K562 (cell line): ENCODE data around the gene NOP10.

Source experiments
- PATZ1 ChIP-seq: fragments of 250-450 bp; sonication (Bioruptor Pico); IDR thresholded peaks from 2 replicates; pipeline ENCODE4 v1.5.0; 2020; ENCODE audit warnings: mild to moderate bottlenecking, borderline replicate concordance
- POLR2A ChIP-seq: fragments of 450-650 bp; conservative IDR thresholded peaks from 2 replicates; pipeline ENCODE4 v1.6.1; 2016
- POU5F1 ChIP-seq: fragments of 150-350 bp; IDR thresholded peaks from 2 replicates; pipeline ENCODE4 v1.6.1; 2014; ENCODE audit warnings: borderline replicate concordance, low read length, low read depth, mild to moderate bottlenecking; ENCODE audit not compliant: partially characterized antibody
- ZC3H11A ChIP-seq: IDR thresholded peaks from 2 replicates; pipeline ENCODE4 v1.6.1; 2012; ENCODE audit warnings: low read depth, low read length, improper control_type of control experiment
- TF ChIP-seq, protein P1 (sequence below): sonication (generic); formaldehyde crosslinking; IDR thresholded peaks from 2 replicates; pipeline ENCODE4 v1.8.0; 2023; ENCODE audit warnings: mild to moderate bottlenecking, missing genetic modification reagents
- TF ChIP-seq, protein P2 (sequence below): fragments of 200-800 bp; sonication (Bioruptor generic); IDR thresholded peaks from 2 replicates; pipeline ENCODE4 v1.6.1; 2016; ENCODE audit warnings: missing genetic modification characterization, missing compliant biosample characterization
- TF ChIP-seq, protein P3 (sequence below), 3 experiments: IDR thresholded peaks in 2 of 3; conservative IDR thresholded peaks in 1 of 3; 2 replicates each; pipeline ENCODE4 v1.5.1; 2011 to 2012; ENCODE audit warnings: low read length in 3 of 3, mild to moderate bottlenecking in 3 of 3, control low read depth in 2 of 3, improper control_type of control experiment in 1 of 3, inconsistent platforms in 1 of 3, low read depth in 1 of 3, mixed read lengths in 1 of 3, moderate library complexity in 1 of 3; ENCODE audit not compliant: insufficient read depth in 2 of 3

DNA sequence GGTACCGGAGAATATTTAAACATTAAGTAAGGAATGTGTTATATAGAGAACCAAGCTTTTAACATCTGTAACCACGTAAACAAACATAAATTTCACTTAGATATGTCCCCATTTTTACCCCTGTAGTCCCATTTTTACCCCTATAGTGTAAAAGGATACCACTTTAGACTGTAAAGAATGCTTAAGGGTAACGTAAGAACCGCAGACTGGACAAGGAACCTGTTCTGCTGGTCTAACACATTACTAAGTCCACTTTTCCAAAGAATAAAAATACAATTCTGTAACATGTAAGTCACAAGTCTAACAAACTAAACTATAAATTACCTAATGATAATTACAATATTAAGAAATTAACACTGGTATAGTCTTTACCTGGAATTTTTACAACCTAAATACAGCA, 8.3 kb downstream of the NOP10 start:
- TF ChIP-seq, protein P1, sequence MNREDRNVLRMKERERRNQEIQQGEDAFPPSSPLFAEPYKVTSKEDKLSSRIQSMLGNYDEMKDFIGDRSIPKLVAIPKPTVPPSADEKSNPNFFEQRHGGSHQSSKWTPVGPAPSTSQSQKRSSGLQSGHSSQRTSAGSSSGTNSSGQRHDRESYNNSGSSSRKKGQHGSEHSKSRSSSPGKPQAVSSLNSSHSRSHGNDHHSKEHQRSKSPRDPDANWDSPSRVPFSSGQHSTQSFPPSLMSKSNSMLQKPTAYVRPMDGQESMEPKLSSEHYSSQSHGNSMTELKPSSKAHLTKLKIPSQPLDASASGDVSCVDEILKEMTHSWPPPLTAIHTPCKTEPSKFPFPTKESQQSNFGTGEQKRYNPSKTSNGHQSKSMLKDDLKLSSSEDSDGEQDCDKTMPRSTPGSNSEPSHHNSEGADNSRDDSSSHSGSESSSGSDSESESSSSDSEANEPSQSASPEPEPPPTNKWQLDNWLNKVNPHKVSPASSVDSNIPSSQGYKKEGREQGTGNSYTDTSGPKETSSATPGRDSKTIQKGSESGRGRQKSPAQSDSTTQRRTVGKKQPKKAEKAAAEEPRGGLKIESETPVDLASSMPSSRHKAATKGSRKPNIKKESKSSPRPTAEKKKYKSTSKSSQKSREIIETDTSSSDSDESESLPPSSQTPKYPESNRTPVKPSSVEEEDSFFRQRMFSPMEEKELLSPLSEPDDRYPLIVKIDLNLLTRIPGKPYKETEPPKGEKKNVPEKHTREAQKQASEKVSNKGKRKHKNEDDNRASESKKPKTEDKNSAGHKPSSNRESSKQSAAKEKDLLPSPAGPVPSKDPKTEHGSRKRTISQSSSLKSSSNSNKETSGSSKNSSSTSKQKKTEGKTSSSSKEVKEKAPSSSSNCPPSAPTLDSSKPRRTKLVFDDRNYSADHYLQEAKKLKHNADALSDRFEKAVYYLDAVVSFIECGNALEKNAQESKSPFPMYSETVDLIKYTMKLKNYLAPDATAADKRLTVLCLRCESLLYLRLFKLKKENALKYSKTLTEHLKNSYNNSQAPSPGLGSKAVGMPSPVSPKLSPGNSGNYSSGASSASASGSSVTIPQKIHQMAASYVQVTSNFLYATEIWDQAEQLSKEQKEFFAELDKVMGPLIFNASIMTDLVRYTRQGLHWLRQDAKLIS (CRISPR knock-in tag): no peak
- TF ChIP-seq POLR2A (no peak), ZC3H11A (no peak), POU5F1 (no peak), PATZ1 (CRISPR knock-in tag) (no peak)
- TF ChIP-seq, protein P2, sequence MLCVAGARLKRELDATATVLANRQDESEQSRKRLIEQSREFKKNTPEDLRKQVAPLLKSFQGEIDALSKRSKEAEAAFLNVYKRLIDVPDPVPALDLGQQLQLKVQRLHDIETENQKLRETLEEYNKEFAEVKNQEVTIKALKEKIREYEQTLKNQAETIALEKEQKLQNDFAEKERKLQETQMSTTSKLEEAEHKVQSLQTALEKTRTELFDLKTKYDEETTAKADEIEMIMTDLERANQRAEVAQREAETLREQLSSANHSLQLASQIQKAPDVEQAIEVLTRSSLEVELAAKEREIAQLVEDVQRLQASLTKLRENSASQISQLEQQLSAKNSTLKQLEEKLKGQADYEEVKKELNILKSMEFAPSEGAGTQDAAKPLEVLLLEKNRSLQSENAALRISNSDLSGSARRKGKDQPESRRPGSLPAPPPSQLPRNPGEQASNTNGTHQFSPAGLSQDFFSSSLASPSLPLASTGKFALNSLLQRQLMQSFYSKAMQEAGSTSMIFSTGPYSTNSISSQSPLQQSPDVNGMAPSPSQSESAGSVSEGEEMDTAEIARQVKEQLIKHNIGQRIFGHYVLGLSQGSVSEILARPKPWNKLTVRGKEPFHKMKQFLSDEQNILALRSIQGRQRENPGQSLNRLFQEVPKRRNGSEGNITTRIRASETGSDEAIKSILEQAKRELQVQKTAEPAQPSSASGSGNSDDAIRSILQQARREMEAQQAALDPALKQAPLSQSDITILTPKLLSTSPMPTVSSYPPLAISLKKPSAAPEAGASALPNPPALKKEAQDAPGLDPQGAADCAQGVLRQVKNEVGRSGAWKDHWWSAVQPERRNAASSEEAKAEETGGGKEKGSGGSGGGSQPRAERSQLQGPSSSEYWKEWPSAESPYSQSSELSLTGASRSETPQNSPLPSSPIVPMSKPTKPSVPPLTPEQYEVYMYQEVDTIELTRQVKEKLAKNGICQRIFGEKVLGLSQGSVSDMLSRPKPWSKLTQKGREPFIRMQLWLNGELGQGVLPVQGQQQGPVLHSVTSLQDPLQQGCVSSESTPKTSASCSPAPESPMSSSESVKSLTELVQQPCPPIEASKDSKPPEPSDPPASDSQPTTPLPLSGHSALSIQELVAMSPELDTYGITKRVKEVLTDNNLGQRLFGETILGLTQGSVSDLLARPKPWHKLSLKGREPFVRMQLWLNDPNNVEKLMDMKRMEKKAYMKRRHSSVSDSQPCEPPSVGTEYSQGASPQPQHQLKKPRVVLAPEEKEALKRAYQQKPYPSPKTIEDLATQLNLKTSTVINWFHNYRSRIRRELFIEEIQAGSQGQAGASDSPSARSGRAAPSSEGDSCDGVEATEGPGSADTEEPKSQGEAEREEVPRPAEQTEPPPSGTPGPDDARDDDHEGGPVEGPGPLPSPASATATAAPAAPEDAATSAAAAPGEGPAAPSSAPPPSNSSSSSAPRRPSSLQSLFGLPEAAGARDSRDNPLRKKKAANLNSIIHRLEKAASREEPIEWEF (CRISPR knock-in tag): no peak
- TF ChIP-seq, protein P3, sequence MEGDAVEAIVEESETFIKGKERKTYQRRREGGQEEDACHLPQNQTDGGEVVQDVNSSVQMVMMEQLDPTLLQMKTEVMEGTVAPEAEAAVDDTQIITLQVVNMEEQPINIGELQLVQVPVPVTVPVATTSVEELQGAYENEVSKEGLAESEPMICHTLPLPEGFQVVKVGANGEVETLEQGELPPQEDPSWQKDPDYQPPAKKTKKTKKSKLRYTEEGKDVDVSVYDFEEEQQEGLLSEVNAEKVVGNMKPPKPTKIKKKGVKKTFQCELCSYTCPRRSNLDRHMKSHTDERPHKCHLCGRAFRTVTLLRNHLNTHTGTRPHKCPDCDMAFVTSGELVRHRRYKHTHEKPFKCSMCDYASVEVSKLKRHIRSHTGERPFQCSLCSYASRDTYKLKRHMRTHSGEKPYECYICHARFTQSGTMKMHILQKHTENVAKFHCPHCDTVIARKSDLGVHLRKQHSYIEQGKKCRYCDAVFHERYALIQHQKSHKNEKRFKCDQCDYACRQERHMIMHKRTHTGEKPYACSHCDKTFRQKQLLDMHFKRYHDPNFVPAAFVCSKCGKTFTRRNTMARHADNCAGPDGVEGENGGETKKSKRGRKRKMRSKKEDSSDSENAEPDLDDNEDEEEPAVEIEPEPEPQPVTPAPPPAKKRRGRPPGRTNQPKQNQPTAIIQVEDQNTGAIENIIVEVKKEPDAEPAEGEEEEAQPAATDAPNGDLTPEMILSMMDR (IDR thresholded peaks at IDR 0.05 in 2 of 3, conservative IDR thresholded peaks at IDR 0.05 in 1 of 3; ENCODE audit: insufficient read depth in 2 of 3, low read depth in 1 of 3, low read length in 3 of 3): no peak
